Fibroblast of pulmonary artery (primary cell): ENCODE data around the gene GLG1.
"Not testable (repeated sequence)": the region's sequence is repeated elsewhere in the genome, so short reads cannot be mapped to it uniquely, and the experiment has no call there.

Source experiments
- DNase-seq: peaks from one replicate; pipeline ENCODE4 v3.0.0-alpha.2; 2010; ENCODE audit warnings: low read depth
- H3K4me3 ChIP-seq: replicated peaks from 2 replicates; pipeline ENCODE4 v1.5.1; 2011; ENCODE audit warnings: low read depth, mild to moderate bottlenecking, control low read depth, low read length, moderate library complexity
- CTCF ChIP-seq: IDR thresholded peaks from 2 replicates; pipeline ENCODE4 v1.5.1; 2011; ENCODE audit warnings: mild to moderate bottlenecking, control low read depth, low read length, inconsistent platforms; ENCODE audit errors: missing control alignments

Gene GLG1

DNA sequence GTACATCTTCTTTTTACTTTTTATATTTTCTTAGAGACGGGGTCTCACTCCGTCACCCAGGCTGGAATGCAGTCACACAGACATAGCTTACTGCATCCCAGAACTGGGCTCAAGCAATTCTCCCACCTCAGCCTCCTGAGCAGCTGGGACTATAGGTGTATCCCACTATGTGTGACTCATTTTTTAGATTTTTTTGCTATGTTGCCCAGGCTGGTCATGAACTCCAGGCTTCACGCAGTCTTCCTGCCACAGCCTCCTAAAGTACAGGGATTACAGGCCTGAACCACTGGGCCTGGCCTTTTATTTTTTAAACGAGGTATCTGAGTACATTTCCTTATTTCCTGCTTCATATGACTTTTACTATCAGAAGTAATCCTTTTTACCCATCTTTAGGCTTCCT, 48.0 kb downstream of the GLG1 start:
- DNase-seq, result no peak
- no peak for TF ChIP-seq CTCF
- H3K4me3 ChIP-seq, result no peak overlapping the region

- no peak overlapping the region for H3K4me3 ChIP-seq
- TF ChIP-seq CTCF, result no peak
- no peak for DNase-seq
These were observed 49.6 kb downstream of the GLG1 start for GRCh38 chr16:74557275-74557674.

DNA sequence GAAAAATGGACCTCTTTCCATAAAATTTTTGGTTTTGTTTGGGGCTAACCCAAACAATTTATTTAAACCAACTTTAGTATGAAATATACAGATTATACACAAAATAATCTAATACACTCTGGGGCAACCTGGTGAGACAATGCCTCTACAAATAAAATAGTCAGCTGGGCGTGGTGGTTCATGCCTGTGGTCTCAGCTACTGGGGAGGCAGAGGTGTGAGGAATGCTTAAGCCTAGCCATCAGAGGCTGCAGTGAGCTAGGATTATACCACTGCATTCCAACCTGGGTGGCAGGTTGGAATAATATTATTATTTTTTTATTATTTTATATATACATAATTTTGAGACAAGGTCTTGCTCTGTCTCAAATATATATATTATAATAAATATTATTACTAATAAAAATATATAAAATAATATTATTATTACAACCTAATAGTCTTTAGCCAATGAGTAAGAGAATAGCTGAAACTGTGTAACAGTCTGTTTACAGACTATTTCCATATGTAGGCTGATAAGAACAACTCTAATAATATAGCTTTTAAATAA, 50.5 kb downstream of the GLG1 start:
- DNase-seq, result peak; percentile 25
- no peak for TF ChIP-seq CTCF
- no peak overlapping the region for H3K4me3 ChIP-seq

GRCh38 chr16:74552357-74552756, 54.6 kb downstream of the GLG1 start:
- not testable (repeated sequence) for DNase-seq, H3K4me3 ChIP-seq

DNA sequence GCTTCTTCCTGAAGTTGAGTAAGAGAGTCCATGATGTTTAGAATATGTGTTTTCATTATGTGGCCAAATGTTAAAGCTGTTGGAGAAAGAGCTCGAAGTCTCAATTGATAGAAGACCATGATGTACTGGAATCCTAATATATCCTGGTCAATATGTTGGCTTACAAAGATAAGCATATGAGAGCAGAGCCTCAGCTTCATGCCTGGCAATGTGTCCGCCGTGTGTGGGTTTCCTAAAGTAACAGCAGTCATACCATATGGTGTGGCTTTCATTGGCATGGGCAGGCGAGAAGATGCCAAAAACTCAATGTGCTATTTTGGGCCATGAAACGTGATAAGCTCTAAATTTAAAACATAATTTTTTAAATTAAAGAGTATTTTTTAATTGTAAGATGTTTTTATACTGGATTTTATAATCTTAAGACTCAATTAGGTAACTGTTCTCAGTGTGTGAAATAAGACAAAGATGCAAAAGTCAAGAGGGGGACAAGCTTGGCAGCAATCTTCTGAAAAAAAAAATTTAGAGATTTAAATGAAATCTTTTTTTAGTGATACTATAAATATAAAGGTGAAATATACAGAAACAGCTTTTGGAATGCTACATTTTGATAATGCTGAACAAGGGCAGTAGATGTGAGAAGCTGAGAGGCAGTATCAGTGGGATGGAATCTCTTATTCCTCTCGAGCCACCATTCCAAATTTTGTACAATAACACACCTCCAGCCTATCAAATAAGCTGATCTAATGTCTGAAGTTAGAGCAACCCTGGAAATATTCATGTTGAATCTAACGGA, 56.5 kb downstream of the GLG1 start:
- DNase-seq, H3K4me3 ChIP-seq: not testable (repeated sequence)

DNA sequence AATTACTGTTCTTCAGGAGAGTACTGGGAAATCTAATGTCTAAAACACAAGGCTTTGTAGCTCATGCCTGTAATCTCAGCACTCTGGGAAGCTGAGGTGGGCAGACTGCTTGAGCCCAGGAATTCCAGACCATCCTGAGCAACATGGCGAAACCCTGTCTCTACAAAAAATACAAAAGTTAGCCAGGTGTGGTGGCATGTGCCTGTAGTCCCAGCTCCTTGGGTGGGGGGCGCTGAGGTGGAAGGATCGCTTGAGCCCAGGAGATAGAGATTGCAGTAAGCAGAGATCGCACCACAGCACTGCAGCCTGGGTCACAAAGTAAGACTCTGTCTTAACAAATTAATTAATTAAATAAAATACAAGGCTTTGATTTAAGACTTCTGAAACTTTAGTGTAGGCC, 60.8 kb downstream of the GLG1 start:
- not testable (repeated sequence) for H3K4me3 ChIP-seq, DNase-seq

- H3K4me3 ChIP-seq, DNase-seq: not testable (repeated sequence)
These were observed 63.9 kb downstream of the GLG1 start for GRCh38 chr16:74542911-74543578.

DNA sequence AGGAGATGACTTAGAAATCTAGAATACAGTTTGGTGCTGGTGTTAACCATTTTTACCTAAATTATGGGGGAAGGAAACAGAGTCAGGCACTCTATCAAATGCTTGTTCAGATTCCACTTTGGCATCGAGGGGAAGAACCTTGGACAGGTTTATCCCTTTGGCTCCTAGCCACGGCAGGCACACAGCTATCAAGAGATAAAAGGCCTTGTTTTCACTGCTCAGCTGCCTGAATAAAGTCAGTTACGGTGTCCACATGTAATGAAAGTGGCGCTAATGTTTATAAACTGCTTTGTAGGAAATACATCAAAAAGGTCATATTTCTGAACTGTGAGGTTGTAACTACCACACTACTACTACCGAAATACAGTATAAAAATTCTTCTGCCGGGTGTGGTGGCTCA, 66.3 kb downstream of the GLG1 start:
- DNase-seq, H3K4me3 ChIP-seq: not testable (repeated sequence)

DNA sequence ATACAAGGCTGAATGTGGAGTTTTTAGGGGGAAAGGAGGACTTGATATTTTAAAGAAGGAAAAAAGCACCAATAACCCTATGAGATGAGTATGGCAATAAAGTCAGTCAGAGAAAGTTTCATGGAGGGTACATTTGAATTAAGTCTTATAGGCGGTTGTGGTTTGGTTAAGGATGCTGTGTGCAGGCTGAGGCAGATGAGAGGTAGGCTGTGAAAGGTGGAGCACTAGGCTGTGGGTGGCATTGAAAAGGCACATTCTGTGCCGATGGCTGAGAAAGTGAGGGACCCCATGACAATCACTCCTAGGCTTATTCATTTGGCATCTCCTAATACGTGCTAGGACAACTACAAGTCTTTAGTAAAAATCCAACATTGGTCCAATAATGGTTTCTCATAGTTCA, 68.1 kb downstream of the GLG1 start:
- DNase-seq, H3K4me3 ChIP-seq: not testable (repeated sequence)

DNA sequence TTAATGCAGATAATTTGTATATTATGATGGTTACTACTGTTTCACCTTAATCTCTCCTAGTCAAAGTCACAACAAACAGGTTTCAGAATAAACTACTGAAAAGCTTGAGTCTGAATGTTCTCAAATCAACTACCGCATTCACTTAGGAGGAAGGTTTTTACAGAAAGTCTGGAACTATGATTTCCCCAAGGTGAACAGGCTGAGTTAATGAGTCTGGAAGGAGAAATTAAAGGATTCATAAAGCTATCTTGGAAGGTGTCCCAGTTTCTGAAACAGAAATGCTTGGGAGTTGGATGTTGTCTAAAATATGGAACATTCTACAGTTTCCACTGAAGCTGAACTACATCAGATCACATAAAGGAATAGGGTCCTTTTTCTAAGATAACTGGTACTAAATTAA, 69.2 kb downstream of the GLG1 start:
- not testable (repeated sequence) for DNase-seq, H3K4me3 ChIP-seq

- peak; percentile 21 for DNase-seq
- not testable (repeated sequence) for H3K4me3 ChIP-seq
These were observed 72.3 kb downstream of the GLG1 start for GRCh38 chr16:74534650-74535049.
